Hepatocyte (in vitro differentiated cells): Measurements from ENCODE around the gene PRPS2.

Experiments used
- EZH2 ChIP-seq: fragments of 200-600 bp; sonication (generic); IDR thresholded peaks from 2 replicates; pipeline ENCODE4 v1.6.1; 2016; ENCODE audit warnings: antibody characterized with exemption, mild to moderate bottlenecking, borderline replicate concordance
- TF ChIP-seq, protein P1 (sequence below): fragments of 200-600 bp; sonication (generic); IDR thresholded peaks from 2 replicates; pipeline ENCODE4 v1.5.1; 2016; ENCODE audit warnings: antibody characterized with exemption, mild to moderate bottlenecking; ENCODE audit not compliant: poor library complexity

DNA sequence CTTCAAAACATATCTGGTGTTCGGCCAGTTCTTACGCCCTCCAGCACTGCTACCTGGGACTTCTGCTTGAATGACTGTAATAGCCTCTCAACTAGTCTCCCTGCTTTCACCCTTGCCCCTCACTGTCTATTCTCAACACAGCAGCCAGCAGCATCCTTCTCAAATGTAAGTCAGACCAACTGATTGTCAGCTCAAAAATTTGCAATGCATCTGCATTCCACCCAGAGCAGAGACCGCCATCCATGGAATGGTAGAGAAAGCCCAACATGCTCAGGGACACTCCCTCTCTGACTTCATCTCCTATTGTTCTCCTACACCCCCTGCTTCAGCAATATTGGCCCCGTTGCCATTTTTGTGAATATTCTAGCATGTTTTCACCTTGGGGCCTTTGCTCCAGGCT is 81.5 kb downstream of the PRPS2 start:
- TF ChIP-seq, protein P1, sequence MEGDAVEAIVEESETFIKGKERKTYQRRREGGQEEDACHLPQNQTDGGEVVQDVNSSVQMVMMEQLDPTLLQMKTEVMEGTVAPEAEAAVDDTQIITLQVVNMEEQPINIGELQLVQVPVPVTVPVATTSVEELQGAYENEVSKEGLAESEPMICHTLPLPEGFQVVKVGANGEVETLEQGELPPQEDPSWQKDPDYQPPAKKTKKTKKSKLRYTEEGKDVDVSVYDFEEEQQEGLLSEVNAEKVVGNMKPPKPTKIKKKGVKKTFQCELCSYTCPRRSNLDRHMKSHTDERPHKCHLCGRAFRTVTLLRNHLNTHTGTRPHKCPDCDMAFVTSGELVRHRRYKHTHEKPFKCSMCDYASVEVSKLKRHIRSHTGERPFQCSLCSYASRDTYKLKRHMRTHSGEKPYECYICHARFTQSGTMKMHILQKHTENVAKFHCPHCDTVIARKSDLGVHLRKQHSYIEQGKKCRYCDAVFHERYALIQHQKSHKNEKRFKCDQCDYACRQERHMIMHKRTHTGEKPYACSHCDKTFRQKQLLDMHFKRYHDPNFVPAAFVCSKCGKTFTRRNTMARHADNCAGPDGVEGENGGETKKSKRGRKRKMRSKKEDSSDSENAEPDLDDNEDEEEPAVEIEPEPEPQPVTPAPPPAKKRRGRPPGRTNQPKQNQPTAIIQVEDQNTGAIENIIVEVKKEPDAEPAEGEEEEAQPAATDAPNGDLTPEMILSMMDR = no peak
- no peak for TF ChIP-seq EZH2
